ENCODE measurements around the gene CEACAM5.

CEACAM5 gene

DNA sequence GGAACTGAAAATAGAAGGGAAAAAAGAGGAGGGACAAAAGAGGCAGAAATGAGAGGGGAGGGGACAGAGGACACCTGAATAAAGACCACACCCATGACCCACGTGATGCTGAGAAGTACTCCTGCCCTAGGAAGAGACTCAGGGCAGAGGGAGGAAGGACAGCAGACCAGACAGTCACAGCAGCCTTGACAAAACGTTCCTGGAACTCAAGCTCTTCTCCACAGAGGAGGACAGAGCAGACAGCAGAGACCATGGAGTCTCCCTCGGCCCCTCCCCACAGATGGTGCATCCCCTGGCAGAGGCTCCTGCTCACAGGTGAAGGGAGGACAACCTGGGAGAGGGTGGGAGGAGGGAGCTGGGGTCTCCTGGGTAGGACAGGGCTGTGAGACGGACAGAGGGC is at the start of gene CEACAM5:
Gene CEACAM5, plus strand, starts transcription at position 146 of the 400 bp plus-strand sequence. Its CDS starts 106 bp downstream, at position 252.
- DNase-seq = no peak

GRCh38 chr19:41666075-41666474 is 42.4 kb upstream of the CEACAM5 start:
- DNase-seq = no peak

DNA sequence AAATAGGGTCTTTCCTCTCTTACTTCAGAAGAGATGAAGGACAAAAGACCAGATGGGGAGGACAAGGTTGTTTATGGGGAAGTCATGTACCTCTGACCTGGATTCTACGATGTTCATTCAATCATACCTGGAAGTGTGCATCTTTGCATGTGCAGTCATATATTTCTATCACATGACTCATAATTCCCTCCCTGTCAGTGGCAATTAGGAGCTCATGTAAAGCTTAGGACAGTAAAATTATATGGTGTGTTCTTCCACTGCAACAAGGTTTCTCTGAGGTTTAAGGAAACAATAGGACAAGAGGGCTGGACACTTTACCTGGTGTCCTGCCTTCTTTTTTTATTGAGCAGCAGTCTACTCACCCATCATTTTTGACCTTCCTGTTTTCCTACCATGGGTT is 40.1 kb upstream of the CEACAM5 start:
- no peak for DNase-seq

- DNase-seq = no peak
Observed at GRCh38 chr19:41670755-41671154, 37.7 kb upstream of the CEACAM5 start.

DNA sequence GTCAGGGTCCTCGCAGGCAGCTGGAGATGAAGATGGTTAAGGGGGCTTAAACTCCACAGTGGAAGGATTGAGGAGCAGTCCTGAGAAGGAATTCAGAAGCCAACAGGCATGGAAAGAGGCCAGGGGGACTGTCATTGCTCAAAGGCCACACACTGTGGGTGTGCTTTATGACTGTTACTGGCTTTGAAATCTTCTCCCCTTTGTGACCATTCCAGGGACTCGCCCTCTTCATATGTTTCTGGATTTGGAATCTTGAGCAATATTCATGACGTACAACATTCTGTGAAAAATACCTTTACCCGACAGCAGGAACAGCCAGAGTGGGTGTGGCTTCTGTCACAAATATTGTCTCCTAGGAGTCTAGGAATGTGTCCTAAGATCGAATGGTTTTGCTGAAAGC is 36.9 kb upstream of the CEACAM5 start:
- no peak for DNase-seq

DNA sequence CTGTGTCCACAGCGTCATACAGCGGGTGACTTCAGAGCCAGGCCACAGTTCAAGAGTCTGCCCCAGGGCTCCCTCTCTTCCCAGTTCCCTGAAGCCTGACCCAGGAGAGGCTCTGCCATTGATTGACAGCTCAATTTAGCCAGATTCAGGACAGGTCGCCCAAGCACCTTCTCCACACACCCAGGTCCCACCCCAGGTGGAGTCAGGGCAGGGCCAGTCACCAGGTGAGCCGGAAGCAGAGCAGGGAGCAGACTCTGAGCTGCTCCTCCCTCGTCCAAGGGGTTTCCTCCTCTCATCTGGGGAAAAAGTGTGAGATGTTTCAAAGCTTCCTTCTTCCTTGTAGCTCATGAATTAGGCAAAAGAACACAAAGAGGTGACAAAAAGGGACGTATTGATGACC is 26.0 kb upstream of the CEACAM5 start:
- DNase-seq = no peak

DNA sequence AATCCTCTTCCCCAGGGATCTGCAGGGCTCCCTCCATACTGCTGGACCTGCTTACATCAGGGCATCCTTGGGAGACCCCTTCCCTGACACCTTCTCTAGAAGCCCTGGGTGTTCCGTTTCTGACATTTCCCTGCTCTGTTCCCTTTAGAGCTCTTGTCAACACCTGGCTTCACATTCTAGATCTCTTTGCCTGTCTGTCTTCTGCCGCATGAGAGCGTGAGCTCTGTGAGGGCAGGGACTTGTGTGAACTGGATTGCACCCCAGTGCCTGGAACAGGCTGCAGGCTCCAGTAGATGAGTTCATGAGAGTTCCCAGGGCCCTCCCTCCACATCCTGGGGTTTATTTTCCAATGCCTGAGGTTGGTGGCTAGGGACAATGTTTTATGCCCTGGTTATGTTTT is 21.0 kb upstream of the CEACAM5 start:
- DNase-seq = no peak

- no peak for DNase-seq
Observed at GRCh38 chr19:41688098-41688497, 20.3 kb upstream of the CEACAM5 start, which contains the start of gene CEACAM7. Gene CEACAM7 (minus strand): TSS chr19:41688270. CDS start chr19:41688165, 105 bp downstream.

- DNase-seq = no peak
Observed at GRCh38 chr19:41688687-41689086, 19.7 kb upstream of the CEACAM5 start.

DNA sequence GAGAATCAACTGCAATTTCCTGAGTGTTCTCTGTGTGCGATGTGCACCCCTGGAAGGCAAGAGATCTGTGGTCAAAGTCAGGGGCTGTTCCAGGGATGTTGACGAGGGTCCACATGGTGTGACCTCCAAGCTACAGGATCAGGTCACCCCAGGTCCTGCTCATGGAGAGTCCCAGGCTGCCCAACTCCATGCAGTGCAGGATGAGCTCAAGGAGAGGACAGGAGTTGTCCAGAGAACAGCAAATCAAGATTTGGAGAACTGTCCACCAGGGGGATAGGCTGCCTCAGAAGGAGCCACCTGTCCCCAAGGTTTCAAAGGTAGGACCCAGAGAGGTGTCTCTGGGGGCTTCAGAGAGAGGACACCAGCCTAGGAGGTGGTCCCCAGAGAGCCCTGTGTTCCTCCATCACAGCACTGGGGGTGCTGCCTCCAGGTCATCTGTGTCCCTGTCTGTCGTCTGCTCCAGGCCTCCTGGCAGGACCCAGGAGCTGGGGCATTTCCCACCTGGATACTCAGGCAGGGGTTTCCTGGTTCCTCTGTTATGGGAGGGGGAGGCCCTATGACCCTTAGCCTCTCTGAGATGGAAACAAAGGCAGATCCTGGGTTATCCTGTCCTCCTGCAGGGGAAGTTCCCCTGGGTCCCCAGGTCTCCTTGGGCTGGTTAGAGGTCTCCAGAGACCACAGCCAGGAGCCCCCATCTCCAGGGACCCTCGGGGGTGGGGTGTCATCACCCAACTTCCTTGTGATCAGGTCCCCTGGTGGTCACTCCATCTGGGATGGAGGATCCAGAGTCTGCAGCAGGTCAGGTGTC is 18.2 kb upstream of the CEACAM5 start:
- no peak for DNase-seq

DNA sequence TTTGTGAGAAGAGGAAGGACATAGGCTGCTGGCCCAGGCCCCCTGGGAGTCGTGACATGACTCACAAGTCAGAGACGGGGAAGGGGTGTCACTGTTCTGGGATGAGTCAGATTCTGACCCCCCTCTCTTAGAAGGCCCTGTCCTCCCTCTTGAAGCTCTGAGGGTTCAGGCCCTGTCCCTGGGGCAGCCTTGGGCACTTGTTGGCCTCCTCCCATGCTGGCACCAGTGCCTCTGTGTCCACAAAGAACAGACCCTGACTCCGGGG is 17.7 kb upstream of the CEACAM5 start:
- DNase-seq = no peak

GRCh38 chr19:41691268-41691970 is 17.0 kb upstream of the CEACAM5 start:
- peak; percentile 22 for DNase-seq

GRCh38 chr19:41694196-41694595 is 14.2 kb upstream of the CEACAM5 start:
- no peak for DNase-seq

- no peak for DNase-seq
Observed at GRCh38 chr19:41694831-41695635, 13.4 kb upstream of the CEACAM5 start.

DNA sequence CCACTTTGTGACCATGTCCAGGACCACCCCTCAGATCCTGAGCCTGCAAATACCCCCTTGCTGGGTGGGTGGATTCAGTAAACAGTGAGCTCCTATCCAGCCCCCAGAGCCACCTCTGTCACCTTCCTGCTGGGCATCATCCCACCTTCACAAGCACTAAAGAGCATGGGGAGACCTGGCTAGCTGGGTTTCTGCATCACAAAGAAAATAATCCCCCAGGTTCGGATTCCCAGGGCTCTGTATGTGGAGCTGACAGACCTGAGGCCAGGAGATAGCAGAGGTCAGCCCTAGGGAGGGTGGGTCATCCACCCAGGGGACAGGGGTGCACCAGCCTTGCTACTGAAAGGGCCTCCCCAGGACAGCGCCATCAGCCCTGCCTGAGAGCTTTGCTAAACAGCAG is 12.7 kb upstream of the CEACAM5 start:
- no peak for DNase-seq

DNA sequence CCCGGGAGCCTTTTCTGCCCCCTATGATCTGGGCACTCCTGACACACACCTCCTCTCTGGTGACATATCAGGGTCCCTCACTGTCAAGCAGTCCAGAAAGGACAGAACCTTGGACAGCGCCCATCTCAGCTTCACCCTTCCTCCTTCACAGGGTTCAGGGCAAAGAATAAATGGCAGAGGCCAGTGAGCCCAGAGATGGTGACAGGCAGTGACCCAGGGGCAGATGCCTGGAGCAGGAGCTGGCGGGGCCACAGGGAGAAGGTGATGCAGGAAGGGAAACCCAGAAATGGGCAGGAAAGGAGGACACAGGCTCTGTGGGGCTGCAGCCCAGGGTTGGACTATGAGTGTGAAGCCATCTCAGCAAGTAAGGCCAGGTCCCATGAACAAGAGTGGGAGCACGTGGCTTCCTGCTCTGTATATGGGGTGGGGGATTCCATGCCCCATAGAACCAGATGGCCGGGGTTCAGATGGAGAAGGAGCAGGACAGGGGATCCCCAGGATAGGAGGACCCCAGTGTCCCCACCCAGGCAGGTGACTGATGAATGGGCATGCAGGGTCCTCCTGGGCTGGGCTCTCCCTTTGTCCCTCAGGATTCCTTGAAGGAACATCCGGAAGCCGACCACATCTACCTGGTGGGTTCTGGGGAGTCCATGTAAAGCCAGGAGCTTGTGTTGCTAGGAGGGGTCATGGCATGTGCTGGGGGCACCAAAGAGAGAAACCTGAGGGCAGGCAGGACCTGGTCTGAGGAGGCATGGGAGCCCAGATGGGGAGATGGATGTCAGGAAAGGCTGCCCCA is 11.8 kb upstream of the CEACAM5 start:
- no peak for DNase-seq

GRCh38 chr19:41697198-41697855 is 11.1 kb upstream of the CEACAM5 start:
- DNase-seq = no peak

DNA sequence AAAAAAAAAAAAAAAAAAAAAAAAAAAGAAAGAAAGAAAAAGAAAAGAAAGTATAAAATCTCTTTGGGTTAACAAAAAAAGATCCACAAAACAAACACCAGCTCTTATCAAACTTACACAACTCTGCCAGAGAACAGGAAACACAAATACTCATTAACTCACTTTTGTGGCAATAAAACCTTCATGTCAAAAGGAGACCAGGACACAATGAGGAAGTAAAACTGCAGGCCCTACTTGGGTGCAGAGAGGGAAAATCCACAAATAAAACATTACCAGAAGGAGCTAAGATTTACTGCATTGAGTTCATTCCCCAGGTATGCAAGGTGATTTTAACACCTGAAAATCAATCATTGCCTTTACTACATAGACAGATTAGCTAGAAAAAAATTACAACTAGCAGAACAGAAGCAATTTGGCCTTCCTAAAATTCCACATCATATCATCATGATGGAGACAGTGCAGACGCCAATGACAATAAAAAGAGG is 9.6 kb upstream of the CEACAM5 start:
- DNase-seq = no peak

DNA sequence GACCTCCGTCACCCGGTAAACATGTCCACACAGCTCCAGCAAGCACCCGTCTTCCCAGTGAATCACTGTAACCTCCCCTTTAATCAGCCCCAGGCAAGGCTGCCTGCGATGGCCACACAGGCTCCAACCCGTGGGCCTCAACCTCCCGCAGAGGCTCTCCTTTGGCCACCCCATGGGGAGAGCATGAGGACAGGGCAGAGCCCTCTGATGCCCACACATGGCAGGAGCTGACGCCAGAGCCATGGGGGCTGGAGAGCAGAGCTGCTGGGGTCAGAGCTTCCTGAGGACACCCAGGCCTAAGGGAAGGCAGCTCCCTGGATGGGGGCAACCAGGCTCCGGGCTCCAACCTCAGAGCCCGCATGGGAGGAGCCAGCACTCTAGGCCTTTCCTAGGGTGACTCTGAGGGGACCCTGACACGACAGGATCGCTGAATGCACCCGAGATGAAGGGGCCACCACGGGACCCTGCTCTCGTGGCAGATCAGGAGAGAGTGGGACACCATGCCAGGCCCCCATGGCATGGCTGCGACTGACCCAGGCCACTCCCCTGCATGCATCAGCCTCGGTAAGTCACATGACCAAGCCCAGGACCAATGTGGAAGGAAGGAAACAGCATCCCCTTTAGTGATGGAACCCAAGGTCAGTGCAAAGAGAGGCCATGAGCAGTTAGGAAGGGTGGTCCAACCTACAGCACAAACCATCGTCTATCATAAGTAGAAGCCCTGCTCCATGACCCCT is 9.0 kb upstream of the CEACAM5 start:
- DNase-seq = no peak

- DNase-seq = no peak
Observed at GRCh38 chr19:41699968-41700323, 8.5 kb upstream of the CEACAM5 start.

DNA sequence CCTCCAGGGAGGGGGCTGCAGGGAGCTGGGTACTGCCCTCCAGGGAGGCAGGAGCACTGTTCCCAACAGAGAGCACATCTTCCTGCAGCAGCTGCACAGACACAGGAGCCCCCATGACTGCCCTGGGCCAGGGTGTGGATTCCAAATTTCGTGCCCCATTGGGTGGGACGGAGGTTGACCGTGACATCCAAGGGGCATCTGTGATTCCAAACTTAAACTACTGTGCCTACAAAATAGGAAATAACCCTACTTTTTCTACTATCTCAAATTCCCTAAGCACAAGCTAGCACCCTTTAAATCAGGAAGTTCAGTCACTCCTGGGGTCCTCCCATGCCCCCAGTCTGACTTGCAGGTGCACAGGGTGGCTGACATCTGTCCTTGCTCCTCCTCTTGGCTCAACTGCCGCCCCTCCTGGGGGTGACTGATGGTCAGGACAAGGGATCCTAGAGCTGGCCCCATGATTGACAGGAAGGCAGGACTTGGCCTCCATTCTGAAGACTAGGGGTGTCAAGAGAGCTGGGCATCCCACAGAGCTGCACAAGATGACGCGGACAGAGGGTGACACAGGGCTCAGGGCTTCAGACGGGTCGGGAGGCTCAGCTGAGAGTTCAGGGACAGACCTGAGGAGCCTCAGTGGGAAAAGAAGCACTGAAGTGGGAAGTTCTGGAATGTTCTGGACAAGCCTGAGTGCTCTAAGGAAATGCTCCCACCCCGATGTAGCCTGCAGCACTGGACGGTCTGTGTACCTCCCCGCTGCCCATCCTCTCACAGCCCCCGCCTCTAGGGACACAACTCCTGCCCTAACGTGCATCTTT is 7.8 kb upstream of the CEACAM5 start:
- no peak for DNase-seq

All from stimulated activated CD4-positive, alpha-beta T cell treated with anti-CD3 and anti-CD28 coated beads, Interleukin-4, amount 100 ng/mL, for 1 hour (primary cell).